Cerebellar nuclear complex (tissue), 1 donor: ENCODE data around the gene TAS2R42.

ENCODE experiments used
- DNase-seq, 2 experiments: peaks; one replicate each; lab custom pipeline; 2025; lab: John Stamatoyannopoulos, UW

TAS2R42 gene

GRCh38 chr12:11144297-11144696 lies 42.4 kb downstream of the TAS2R42 start:
- DNase-seq: no peak

GRCh38 chr12:11143352-11143751 lies 43.4 kb downstream of the TAS2R42 start:
- DNase-seq: no peak

GRCh38 chr12:11136075-11136474 lies 50.7 kb downstream of the TAS2R42 start:
- no peak for DNase-seq
